CD14-positive monocyte (primary cell): ENCODE results near the gene GLMP. TPM values are rescaled to one million over a fixed set of nuclear protein-coding genes. Genes with fewer than 3 reads are reported as not detected.

Experiments used
- DNase-seq, 3 donors: peaks; one replicate each; pipeline ENCODE4 v3.0.0-alpha.2; 2011 to 2022
- H2AFZ ChIP-seq: 2 replicates; pipeline ENCODE4 v1.6.0; 2012; ENCODE audit warnings: mild to moderate bottlenecking, low read depth, low read length, inconsistent platforms; ENCODE audit not compliant: insufficient read depth, poor library complexity, severe bottlenecking
- H3K27ac ChIP-seq, 2 donors: 1 replicate in 1 of 2; 2 replicates in 1 of 2; pipeline ENCODE4 v1.5.1; 2012 to 2013; ENCODE audit warnings: low read length in 2 of 2, control low read depth in 1 of 2, inconsistent platforms in 1 of 2, low read depth in 1 of 2, mild to moderate bottlenecking in 1 of 2
- H3K27me3 ChIP-seq, 2 donors: one replicate each; pipeline versions ENCODE4 v1.6.0 to v1.6.1; 2011 to 2013; ENCODE audit warnings: low read length in 2 of 2; ENCODE audit not compliant: control insufficient read depth in 2 of 2, insufficient read depth in 2 of 2
- H3K36me3 ChIP-seq, 2 donors: replicated peaks in 1 of 2; 1 replicate in 1 of 2; 2 replicates in 1 of 2; pipeline versions ENCODE4 v1.5.1 to v1.6.1; 2012 to 2013; ENCODE audit warnings: low read length in 2 of 2, control low read depth in 1 of 2, inconsistent platforms in 1 of 2, mild to moderate bottlenecking in 1 of 2; ENCODE audit not compliant: insufficient read depth in 2 of 2, control insufficient read depth in 1 of 2
- H3K4me1 ChIP-seq, 2 donors: 1 replicate in 1 of 2; 2 replicates in 1 of 2; pipeline versions ENCODE4 v1.5.1 to v1.6.1; 2012 to 2013; ENCODE audit warnings: low read length in 2 of 2, control low read depth in 1 of 2, inconsistent platforms in 1 of 2, mild to moderate bottlenecking in 1 of 2, moderate library complexity in 1 of 2; ENCODE audit not compliant: insufficient read depth in 2 of 2, control insufficient read depth in 1 of 2
- H3K4me2 ChIP-seq: replicated peaks from 2 replicates; pipeline ENCODE3; 2012; ENCODE audit warnings: low read length, moderate library complexity, mild to moderate bottlenecking; ENCODE audit not compliant: poor library complexity, severe bottlenecking; ENCODE audit errors: extremely low read depth
- H3K4me3 ChIP-seq, 3 experiments: fragments of 200-600 bp in 1 of 3; sonication (generic) in 1 of 3; replicated peaks in 1 of 3; 1 replicate in 2 of 3; 2 replicates in 1 of 3; pipeline ENCODE4 v1.5.1; 2011 to 2013; ENCODE audit warnings: low read length in 3 of 3, mild to moderate bottlenecking in 3 of 3, control low read depth in 2 of 3, low read depth in 2 of 3, inconsistent platforms in 1 of 3, moderate library complexity in 1 of 3
- H3K79me2 ChIP-seq: 2 replicates; pipeline ENCODE4 v1.6.0; 2012; ENCODE audit warnings: mild to moderate bottlenecking, control low read depth, inconsistent platforms, low read length, moderate library complexity; ENCODE audit not compliant: insufficient read depth
- H3K9ac ChIP-seq: 2 replicates; pipeline ENCODE4 v1.6.0; 2017; ENCODE audit warnings: low read length, mild to moderate bottlenecking; ENCODE audit not compliant: insufficient read depth, poor library complexity, severe bottlenecking
- H3K9me3 ChIP-seq, 2 donors: replicated peaks in 1 of 2; 1 replicate in 1 of 2; 2 replicates in 1 of 2; pipeline versions ENCODE4 v1.5.1 to v1.6.1; 2012 to 2013; ENCODE audit warnings: low read length in 2 of 2, control low read depth in 1 of 2; ENCODE audit not compliant: control insufficient read depth in 1 of 2, insufficient read depth in 1 of 2
- H4K20me1 ChIP-seq: 2 replicates; pipeline ENCODE4 v1.6.0; 2012; ENCODE audit warnings: mild to moderate bottlenecking, low read length, control low read depth, moderate library complexity; ENCODE audit not compliant: insufficient read depth
- H3K27ac Mint-ChIP-seq, 7 donors: one replicate each; pipeline ENCODE4 v1.8.0; 2020; ENCODE audit warnings: mild to moderate bottlenecking in 7 of 7, mixed read lengths in 7 of 7, moderate library complexity in 6 of 7, inconsistent platforms in 2 of 7
- H3K27me3 Mint-ChIP-seq, 3 donors: one replicate each; pipeline ENCODE4 v1.8.0; 2021 to 2022; ENCODE audit warnings: low read depth in 3 of 3, mild to moderate bottlenecking in 3 of 3, mixed read lengths in 3 of 3, moderate library complexity in 3 of 3, inconsistent platforms in 1 of 3
- H3K36me3 Mint-ChIP-seq, 2 donors: one replicate each; pipeline ENCODE4 v1.8.0; 2020; ENCODE audit warnings: mixed read lengths in 2 of 2, inconsistent platforms in 1 of 2, mild to moderate bottlenecking in 1 of 2
- H3K4me1 Mint-ChIP-seq: one replicate; pipeline ENCODE4 v1.8.0; 2020; ENCODE audit warnings: mild to moderate bottlenecking, mixed read lengths
- H3K4me3 Mint-ChIP-seq, 2 donors: one replicate each; pipeline ENCODE4 v1.8.0; 2020; ENCODE audit warnings: mild to moderate bottlenecking in 2 of 2, mixed read lengths in 2 of 2, moderate library complexity in 1 of 2
- H3K9me3 Mint-ChIP-seq, 7 donors: one replicate each; pipeline ENCODE4 v1.8.0; 2020 to 2022; ENCODE audit warnings: mixed read lengths in 7 of 7, mild to moderate bottlenecking in 6 of 7, moderate library complexity in 6 of 7, inconsistent platforms in 2 of 7
- WGBS: methylation state at CpG from one replicate; pipeline ENCODE4 v1.1.5; 2013; ENCODE audit warnings: missing lambda C conversion rate; ENCODE audit not compliant: insufficient coverage; 5-methylcytosine and 5-hydroxymethylcytosine counted together
- intact Hi-C, 2 donors: fragments of 100-400 bp; cut with micrococcal nuclease; formaldehyde crosslinking; loops; one replicate each; pipeline versions ENCODE4 v1.15.0 to v1.15.1; 2023
- polyA plus RNA-seq, 3 donors: library from polyadenylated mRNA; depleted of rRNA in 1 of 3; unstranded in 2 of 3; stranded (reverse) in 1 of 3; fragments of 300-500 nt in 2 of 3; fragments of >200 nt in 1 of 3; fragmentation: Illumina TruSeq in 2 of 3; gene quantifications; 1 replicate in 2 of 3; 2 replicates in 1 of 3; pipeline ENCODE4 v1.2.3, GENCODE V29; 2012 to 2021
- TF ChIP-seq, protein P1 (sequence below): fragments of 200-600 bp; IDR thresholded peaks from one replicate; pipeline ENCODE4 v1.8.0; 2022; ENCODE audit warnings: antibody characterized with exemption, mild to moderate bottlenecking

Gene GLMP
- polyA plus RNA-seq, 3 donors, result 24.3 to 59.6 (median 34.7) TPM

DNA sequence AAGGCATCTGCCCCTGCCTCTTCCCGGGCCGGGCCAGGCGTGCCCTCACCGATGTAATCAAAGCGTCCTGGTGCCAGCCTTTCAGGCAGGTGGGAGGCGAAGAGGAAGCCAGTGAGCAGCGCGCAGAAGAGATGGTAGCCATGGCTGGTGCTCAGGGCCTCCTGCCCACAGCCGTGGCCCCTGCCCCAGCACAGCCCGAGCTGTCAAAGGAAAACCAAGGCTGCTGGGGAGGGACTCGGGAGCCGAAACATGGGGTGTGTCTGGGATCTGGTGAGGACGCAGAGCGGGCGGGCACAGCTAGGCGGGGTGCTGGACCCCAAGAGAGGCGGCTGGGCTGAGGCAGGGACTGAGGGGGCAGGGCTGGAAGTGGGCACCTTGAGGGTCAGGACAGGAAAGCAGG is 50.8 kb downstream of the GLMP start:
- Mint-ChIP-seq H3K4me3 (peak overlapping the region in 1 of 2 donors; percentile 90), H3K4me1 (peaks cover 14% of the 10 kb centered on the region), H3K9me3 (peaks cover 0 to 9% (median 0%) of the 10 kb centered on the region in 7 donors), H3K27ac (no peak overlapping the region), H3K27me3 (peaks cover 21 to 40% (median 35%) of the 10 kb centered on the region in 3 donors), H3K36me3 (peaks cover 29 to 35% of the 10 kb centered on the region in 2 donors)
- H2AFZ ChIP-seq, result no peak overlapping the region
- no peak overlapping the region for H3K4me3 ChIP-seq
- H3K4me2 ChIP-seq, result no peak overlapping the region
- intact Hi-C loops, result no loop called here
- 94% methylated on average over 17 of the region's 17 CpGs for WGBS
- peaks cover 15 to 23% of the 10 kb centered on the region in 2 donors for H3K36me3 ChIP-seq
- H3K27me3 ChIP-seq, result peaks cover 10 to 31% of the 10 kb centered on the region in 2 donors
- no peak overlapping the region for H3K9ac ChIP-seq
- peaks cover 0 to 12% of the 10 kb centered on the region in 2 donors for H3K9me3 ChIP-seq
- peaks cover 33% of the 10 kb centered on the region for H4K20me1 ChIP-seq
- TF ChIP-seq, protein P1, sequence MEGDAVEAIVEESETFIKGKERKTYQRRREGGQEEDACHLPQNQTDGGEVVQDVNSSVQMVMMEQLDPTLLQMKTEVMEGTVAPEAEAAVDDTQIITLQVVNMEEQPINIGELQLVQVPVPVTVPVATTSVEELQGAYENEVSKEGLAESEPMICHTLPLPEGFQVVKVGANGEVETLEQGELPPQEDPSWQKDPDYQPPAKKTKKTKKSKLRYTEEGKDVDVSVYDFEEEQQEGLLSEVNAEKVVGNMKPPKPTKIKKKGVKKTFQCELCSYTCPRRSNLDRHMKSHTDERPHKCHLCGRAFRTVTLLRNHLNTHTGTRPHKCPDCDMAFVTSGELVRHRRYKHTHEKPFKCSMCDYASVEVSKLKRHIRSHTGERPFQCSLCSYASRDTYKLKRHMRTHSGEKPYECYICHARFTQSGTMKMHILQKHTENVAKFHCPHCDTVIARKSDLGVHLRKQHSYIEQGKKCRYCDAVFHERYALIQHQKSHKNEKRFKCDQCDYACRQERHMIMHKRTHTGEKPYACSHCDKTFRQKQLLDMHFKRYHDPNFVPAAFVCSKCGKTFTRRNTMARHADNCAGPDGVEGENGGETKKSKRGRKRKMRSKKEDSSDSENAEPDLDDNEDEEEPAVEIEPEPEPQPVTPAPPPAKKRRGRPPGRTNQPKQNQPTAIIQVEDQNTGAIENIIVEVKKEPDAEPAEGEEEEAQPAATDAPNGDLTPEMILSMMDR, result no peak
- H3K27ac ChIP-seq, result no peak overlapping the region
- H3K79me2 ChIP-seq, result no peaks in the 10 kb centered on the region
- peaks cover 9 to 14% of the 10 kb centered on the region in 2 donors for H3K4me1 ChIP-seq
- DNase-seq, result no peak

DNA sequence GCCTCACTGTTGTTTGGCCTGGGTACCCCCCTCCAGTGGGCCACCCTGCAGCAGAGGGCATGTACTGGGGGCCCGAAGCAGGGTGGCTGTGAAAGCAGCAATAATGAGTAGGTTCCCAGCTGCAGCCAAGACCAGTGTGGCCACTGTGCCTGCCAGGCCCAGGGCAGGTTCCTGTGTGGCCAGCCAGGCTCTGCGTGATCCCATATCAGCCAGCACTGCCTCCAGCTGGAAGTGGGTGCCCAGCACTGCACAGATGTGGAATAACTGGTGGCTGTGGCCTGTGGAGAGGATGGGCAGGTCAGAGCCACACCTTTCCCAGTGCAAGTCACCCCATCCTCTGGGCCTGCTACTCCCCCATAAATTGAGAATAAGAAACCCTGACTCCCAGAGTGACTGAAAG is 51.4 kb downstream of the GLMP start:
- peaks cover 0 to 9% (median 0%) of the 10 kb centered on the region in 7 donors for H3K9me3 Mint-ChIP-seq
- H3K27ac Mint-ChIP-seq, result no peak overlapping the region
- intact Hi-C loops, result no loop called here
- Histone ChIP-seq H3K27ac (no peak overlapping the region), H3K9ac (no peak overlapping the region), H3K27me3 (peaks cover 10 to 31% of the 10 kb centered on the region in 2 donors), H3K4me1 (peaks cover 9 to 14% of the 10 kb centered on the region in 2 donors), H3K4me3 (no peak overlapping the region), H3K79me2 (no peaks in the 10 kb centered on the region), H3K4me2 (no peak overlapping the region), H2AFZ (no peak overlapping the region), H4K20me1 (peaks cover 28% of the 10 kb centered on the region), H3K9me3 (peaks cover 0 to 12% of the 10 kb centered on the region in 2 donors), H3K36me3 (peaks cover 16 to 23% of the 10 kb centered on the region in 2 donors)
- TF ChIP-seq, protein P1, result no peak
- no peak for DNase-seq
- H3K4me1 Mint-ChIP-seq, result peaks cover 14% of the 10 kb centered on the region
- 100% methylated on average over 1 of the region's 2 CpGs for WGBS
- H3K36me3 Mint-ChIP-seq, result peaks cover 28 to 35% of the 10 kb centered on the region in 2 donors
- no peak overlapping the region for H3K4me3 Mint-ChIP-seq
- peaks cover 21 to 40% (median 35%) of the 10 kb centered on the region in 3 donors for H3K27me3 Mint-ChIP-seq
